Testis (tissue), 2 donors: ENCODE results near the gene GOT1.

Experiments used
- CTCF ChIP-seq, 3 experiments: fragments of 450-650 bp in 2 of 3; fragments of 200-600 bp in 1 of 3; sonication (generic) in 1 of 3; IDR thresholded peaks; one replicate each; pipeline ENCODE4 v1.5.1; 2016 to 2019; ENCODE audit warnings: antibody characterized with exemption in 3 of 3, mild to moderate bottlenecking in 2 of 3, moderate library complexity in 1 of 3
- POLR2A ChIP-seq: fragments of 450-650 bp; IDR thresholded peaks from one replicate; pipeline ENCODE4 v1.6.1; 2017; ENCODE audit warnings: antibody characterized with exemption, mild to moderate bottlenecking, moderate library complexity

- TF ChIP-seq CTCF (IDR thresholded peaks at IDR 0.05) (no peak), POLR2A (no peak)
These were observed 5.2 kb downstream of the GOT1 start for GRCh38 chr10:99425204-99425603.
